ENCODE measurements around the gene ULK4. TPM values are rescaled to one million over a fixed set of nuclear protein-coding genes. Genes with fewer than 3 reads are reported as not detected.

The ULK4 gene
- total and polyA plus RNA-seq, 2 of the 4 experiments (the other 2 are of a cell fraction), result 2.7 to 5.0 TPM

- H3K4me3 ChIP-seq (ENCODE audit: insufficient read depth, low read depth, low read length), result no peak overlapping the region
- no peak overlapping the region for H3K56ac ChIP-seq (ENCODE audit: extremely low read depth, insufficient read depth, low read length)
- H3K9me3 ChIP-seq (ENCODE audit: control insufficient read depth, insufficient read depth, low read length), result no peaks in the 10 kb centered on the region
- no peak overlapping the region for H2BK15ac ChIP-seq (ENCODE audit: low read depth, low read length)
- H2AK9ac ChIP-seq (replicated peaks; ENCODE audit: low read depth, low read length, poor library complexity), result no peak overlapping the region
- no peak for DNase-seq
- in situ Hi-C loops (cut with MboI; ENCODE audit: low sequenced_read_pairs) (no loop called here), intact Hi-C loops (cut with micrococcal nuclease) (no loop called here), dilution Hi-C loops (cut with HindIII; ENCODE audit: low sequenced_read_pairs, unreplicated experiment) (no loop called here)
- H3K9ac ChIP-seq (ENCODE audit: low read depth, low read length), result no peak overlapping the region
- H3K14ac ChIP-seq (replicated peaks; ENCODE audit: low read depth, low read length), result no peak overlapping the region
- no peaks in the 10 kb centered on the region for H3K27me3 ChIP-seq (ENCODE audit: control insufficient read depth, insufficient read depth, low read length)
- no peaks in the 10 kb centered on the region for H4K20me1 ChIP-seq (ENCODE audit: insufficient read depth, low read length)
- no peak overlapping the region for H3K18ac ChIP-seq (ENCODE audit: low read depth, low read length)
- H2AK5ac ChIP-seq (ENCODE audit: low read depth, low read length), result no peak overlapping the region
- no peak overlapping the region for H3K4ac ChIP-seq (ENCODE audit: low read depth, low read length)
- H3K27ac ChIP-seq (ENCODE audit: insufficient read depth, low read length), result no peak overlapping the region
- no peak overlapping the region for H4K8ac ChIP-seq (ENCODE audit: low read depth in 2 of 2, low read length in 2 of 2)
- no peak for ATAC-seq (ENCODE audit: low read depth)
- no peak overlapping the region for H2BK20ac ChIP-seq (ENCODE audit: low read depth, low read length)
- no TSS peak for BruUV-seq (replicated peaks)
- no peaks in the 10 kb centered on the region for H3K4me1 ChIP-seq (ENCODE audit: control insufficient read depth, insufficient read depth, low read length)
- no peak overlapping the region for H2BK120ac ChIP-seq (ENCODE audit: low read depth, low read length)
- no peak overlapping the region for H3K23ac ChIP-seq (ENCODE audit: low read depth, low read length)
- H4K5ac ChIP-seq (ENCODE audit: low read depth, low read length), result no peak overlapping the region
- H3K79me1 ChIP-seq (ENCODE audit: low read depth in 1 of 2, low read length in 2 of 2), result no peaks in the 10 kb centered on the region
- ChIA-PET CTCF (no interaction called here), POLR2A (ENCODE audit: unreplicated experiment) (no interaction called here)
- no peaks in the 10 kb centered on the region for H3K36me3 ChIP-seq (ENCODE audit: control insufficient read depth, insufficient read depth, low read length)
- no peaks in the 10 kb centered on the region for H3K9me1 ChIP-seq (ENCODE audit: insufficient read depth, low read length)
- H2AFZ ChIP-seq (replicated peaks; ENCODE audit: low read length, poor library complexity), result no peak overlapping the region
- H4K91ac ChIP-seq (ENCODE audit: insufficient read depth, low read depth, low read length), result no peak overlapping the region
- WGBS, 2 experiments (ENCODE audit: extremely low coverage in 2 of 2, insufficient read length in 1 of 2), result no CpG with 5 or more reads among the region's 1 CpG
- H2BK5ac ChIP-seq (ENCODE audit: low read depth, low read length, poor library complexity, severe bottlenecking), result no peak overlapping the region
- TF ChIP-seq CEBPB (IDR thresholded peaks at IDR 0.05; ENCODE audit: low read depth, low read length), result no peak
- no peak for TF ChIP-seq SMC3 (IDR thresholded peaks at IDR 0.05; ENCODE audit: low read depth, low read length)
- TF ChIP-seq NFE2L2 (IDR thresholded peaks at IDR 0.05; ENCODE audit: low read depth, low read length), result no peak
- TF ChIP-seq USF2 (IDR thresholded peaks at IDR 0.05; ENCODE audit: low read depth, low read length), result no peak
- no peak for TF ChIP-seq MAFK (IDR thresholded peaks at IDR 0.05; ENCODE audit: low read depth, low read length)
- no peak for TF ChIP-seq ELK1 (IDR thresholded peaks at IDR 0.05; ENCODE audit: borderline replicate concordance, low read depth, low read length)
- TF ChIP-seq RFX5 (IDR thresholded peaks at IDR 0.05; ENCODE audit: low read depth, low read length), result no peak
- TF ChIP-seq MAZ (IDR thresholded peaks at IDR 0.05; ENCODE audit: borderline replicate concordance, low read depth, low read length), result no peak
- no peak for TF ChIP-seq CTCF (conservative IDR thresholded peaks at IDR 0.05; ENCODE audit: low read depth, low read length)
- no peak for TF ChIP-seq POLR2A (IDR thresholded peaks at IDR 0.05; ENCODE audit: low read depth, low read length)
- no peak for TF ChIP-seq RAD21 (IDR thresholded peaks at IDR 0.05; ENCODE audit: low read length)
- TF ChIP-seq MXI1 (IDR thresholded peaks at IDR 0.05; ENCODE audit: borderline replicate concordance, low read depth, low read length), result no peak
- TF ChIP-seq RCOR1 (IDR thresholded peaks at IDR 0.05; ENCODE audit: insufficient replicate concordance, low read length), result no peak
- TF ChIP-seq FOS (IDR thresholded peaks at IDR 0.05; ENCODE audit: low read depth, low read length), result no peak
- H3K4me2 ChIP-seq (ENCODE audit: low read depth, low read length), result no peak overlapping the region
These were observed 389.8 kb downstream of the ULK4 start for GRCh38 chr3:41572092-41572491.
